ENCODE measurements around the gene RHBDD3.

Gene RHBDD3

DNA sequence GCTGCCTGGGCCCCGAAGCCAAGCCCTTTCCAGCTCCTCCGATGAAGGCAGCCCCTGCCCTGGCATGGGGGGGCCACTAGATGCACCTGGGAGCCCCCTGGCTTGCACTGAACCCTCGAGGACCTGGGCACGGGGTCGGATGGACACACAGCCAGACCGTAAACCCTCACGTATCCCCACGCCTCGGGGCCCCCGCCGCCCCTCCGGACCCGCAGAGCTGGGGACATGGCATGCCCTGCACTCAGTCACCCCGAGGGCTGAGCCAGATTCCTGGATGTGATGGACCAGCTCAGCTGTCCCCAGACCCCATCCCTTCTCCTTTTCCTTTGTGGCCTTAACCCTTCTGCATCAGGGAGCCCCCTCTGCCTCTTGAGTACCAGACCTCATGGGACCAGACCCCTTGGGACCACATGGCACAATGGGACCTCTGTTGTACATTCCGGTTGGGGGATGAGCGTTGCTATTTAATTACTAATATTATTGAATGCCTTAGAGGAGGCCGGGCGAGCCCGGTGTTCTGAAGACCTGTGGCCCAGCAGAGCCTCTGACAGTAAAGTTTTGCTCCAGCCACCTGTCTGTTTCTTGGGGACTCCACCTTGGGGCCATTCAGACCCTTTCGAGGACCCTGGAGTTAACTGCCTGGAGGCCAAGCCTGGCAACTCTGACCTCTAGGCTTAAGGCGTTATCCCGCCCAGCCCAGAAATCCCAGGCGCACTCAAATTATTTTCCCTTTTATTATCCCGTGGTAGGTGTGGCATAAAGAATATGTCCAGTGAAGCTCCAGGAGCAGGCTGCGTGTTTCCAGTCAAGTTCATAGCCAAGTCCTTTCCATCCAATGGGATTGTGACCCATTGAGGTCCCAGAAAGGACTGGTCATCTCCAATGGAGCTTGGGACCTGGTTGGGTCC is 44.7 kb upstream of the RHBDD3 start:
- Histone ChIP-seq H3K4me3 (ENCODE audit: low read length) (no peak overlapping the region), H3K36me3 (replicated peaks; ENCODE audit: low read depth, low read length) (no peaks in the 10 kb centered on the region), H3K4me2 (ENCODE audit: low read length) (no peak overlapping the region), H3K4me1 (ENCODE audit: low read length) (no peaks in the 10 kb centered on the region), H3K9ac (ENCODE audit: low read length) (no peak overlapping the region), H3K9me3 (ENCODE audit: insufficient read depth, low read length) (no peaks in the 10 kb centered on the region), H3K79me2 (ENCODE audit: low read length) (no peaks in the 10 kb centered on the region), H3K27me3 (ENCODE audit: low read depth, low read length) (no peaks in the 10 kb centered on the region), H2AFZ (ENCODE audit: low read depth, low read length) (no peak overlapping the region), H3K27ac (ENCODE audit: low read length) (no peak overlapping the region), H4K20me1 (ENCODE audit: insufficient read depth, low read length) (no peaks in the 10 kb centered on the region)
- TF ChIP-seq EZH2phosphoT487 (IDR thresholded peaks at IDR 0.05; ENCODE audit: low read depth), result no peak
- TF ChIP-seq, protein P1, sequence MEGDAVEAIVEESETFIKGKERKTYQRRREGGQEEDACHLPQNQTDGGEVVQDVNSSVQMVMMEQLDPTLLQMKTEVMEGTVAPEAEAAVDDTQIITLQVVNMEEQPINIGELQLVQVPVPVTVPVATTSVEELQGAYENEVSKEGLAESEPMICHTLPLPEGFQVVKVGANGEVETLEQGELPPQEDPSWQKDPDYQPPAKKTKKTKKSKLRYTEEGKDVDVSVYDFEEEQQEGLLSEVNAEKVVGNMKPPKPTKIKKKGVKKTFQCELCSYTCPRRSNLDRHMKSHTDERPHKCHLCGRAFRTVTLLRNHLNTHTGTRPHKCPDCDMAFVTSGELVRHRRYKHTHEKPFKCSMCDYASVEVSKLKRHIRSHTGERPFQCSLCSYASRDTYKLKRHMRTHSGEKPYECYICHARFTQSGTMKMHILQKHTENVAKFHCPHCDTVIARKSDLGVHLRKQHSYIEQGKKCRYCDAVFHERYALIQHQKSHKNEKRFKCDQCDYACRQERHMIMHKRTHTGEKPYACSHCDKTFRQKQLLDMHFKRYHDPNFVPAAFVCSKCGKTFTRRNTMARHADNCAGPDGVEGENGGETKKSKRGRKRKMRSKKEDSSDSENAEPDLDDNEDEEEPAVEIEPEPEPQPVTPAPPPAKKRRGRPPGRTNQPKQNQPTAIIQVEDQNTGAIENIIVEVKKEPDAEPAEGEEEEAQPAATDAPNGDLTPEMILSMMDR (IDR thresholded peaks at IDR 0.05; ENCODE audit: low read depth, low read length), result no peak

DNA sequence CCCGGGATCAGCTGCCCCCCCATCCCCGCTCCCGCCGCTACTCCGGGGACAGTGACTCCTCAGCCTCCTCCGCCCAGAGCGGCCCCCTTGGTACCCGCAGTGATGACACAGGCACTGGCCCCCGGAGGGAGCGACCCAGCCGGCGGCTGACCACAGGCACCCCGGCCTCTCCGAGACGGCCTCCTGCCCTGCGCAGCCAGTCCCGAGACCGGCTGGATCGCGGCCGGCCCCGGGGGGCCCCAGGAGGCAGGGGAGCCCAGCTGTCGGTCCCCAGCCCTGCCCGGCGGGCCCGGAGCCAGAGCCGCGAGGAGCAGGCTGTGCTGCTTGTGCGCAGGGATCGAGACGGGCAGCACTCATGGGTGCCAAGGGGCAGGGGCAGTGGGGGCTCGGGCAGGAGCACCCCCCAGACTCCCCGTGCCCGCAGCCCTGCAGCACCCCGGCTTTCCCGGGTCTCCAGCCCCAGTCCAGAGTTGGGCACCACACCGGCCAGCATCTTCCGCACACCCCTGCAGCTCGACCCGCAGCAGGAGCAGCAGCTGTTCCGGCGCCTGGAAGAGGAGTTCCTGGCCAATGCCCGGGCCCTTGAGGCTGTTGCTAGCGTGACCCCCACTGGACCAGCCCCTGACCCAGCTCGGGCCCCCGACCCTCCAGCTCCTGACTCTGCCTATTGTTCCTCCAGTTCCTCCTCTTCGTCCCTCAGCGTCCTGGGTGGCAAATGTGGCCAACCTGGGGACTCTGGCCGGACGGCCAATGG is 43.9 kb upstream of the RHBDD3 start:
- no peak overlapping the region for H2AFZ ChIP-seq (ENCODE audit: low read depth, low read length)
- no peaks in the 10 kb centered on the region for H3K9me3 ChIP-seq (ENCODE audit: insufficient read depth, low read length)
- peaks cover under 1% of the 10 kb centered on the region; the same call in 1 of the 2 replicates for H3K27me3 ChIP-seq (ENCODE audit: low read depth, low read length)
- no peak overlapping the region for H3K4me3 ChIP-seq (ENCODE audit: low read length)
- no peaks in the 10 kb centered on the region for H3K79me2 ChIP-seq (ENCODE audit: low read length)
- no peak overlapping the region for H3K4me2 ChIP-seq (ENCODE audit: low read length)
- H3K9ac ChIP-seq (ENCODE audit: low read length), result no peak overlapping the region
- H3K36me3 ChIP-seq (replicated peaks; ENCODE audit: low read depth, low read length), result no peaks in the 10 kb centered on the region
- no peaks in the 10 kb centered on the region; the same call in 1 of the 2 replicates for H3K4me1 ChIP-seq (ENCODE audit: low read length)
- H3K27ac ChIP-seq (ENCODE audit: low read length), result no peak overlapping the region
- H4K20me1 ChIP-seq (ENCODE audit: insufficient read depth, low read length), result no peaks in the 10 kb centered on the region
- no peak for TF ChIP-seq EZH2phosphoT487 (IDR thresholded peaks at IDR 0.05; ENCODE audit: low read depth)
- TF ChIP-seq, protein P1 (IDR thresholded peaks at IDR 0.05; ENCODE audit: low read depth, low read length), result no peak

DNA sequence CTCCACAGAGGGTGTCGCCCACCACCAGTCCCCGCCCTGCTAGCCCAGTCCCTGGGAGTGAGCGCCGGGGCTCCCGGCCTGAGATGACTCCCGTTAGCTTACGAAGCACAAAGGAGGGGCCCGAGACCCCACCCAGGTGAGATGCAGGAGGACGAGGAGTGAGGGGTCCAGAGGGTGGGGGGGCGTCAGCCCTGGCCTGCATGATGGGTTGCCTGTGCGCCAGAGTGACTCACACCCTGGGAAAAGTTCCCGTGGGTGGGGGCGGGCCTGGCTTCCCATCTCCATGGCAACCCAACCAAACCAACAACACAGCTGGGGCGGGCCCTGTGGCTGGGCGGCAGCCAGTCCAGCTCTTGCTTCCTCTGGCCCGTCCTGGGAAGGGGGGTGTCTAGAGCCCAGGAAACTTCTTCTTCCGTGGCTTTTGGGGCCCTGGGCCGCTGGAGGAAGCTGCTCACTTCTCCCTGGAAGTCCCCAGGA is 43.1 kb upstream of the RHBDD3 start:
- H3K79me2 ChIP-seq (ENCODE audit: low read length), result no peaks in the 10 kb centered on the region
- H3K4me1 ChIP-seq (ENCODE audit: low read length), result peaks cover 4% of the 10 kb centered on the region; the same call in 1 of the 2 replicates
- TF ChIP-seq EZH2phosphoT487 (IDR thresholded peaks at IDR 0.05; ENCODE audit: low read depth), result no peak
- TF ChIP-seq, protein P1 (IDR thresholded peaks at IDR 0.05; ENCODE audit: low read depth, low read length), result no peak
- no peaks in the 10 kb centered on the region for H3K9me3 ChIP-seq (ENCODE audit: insufficient read depth, low read length)
- H3K36me3 ChIP-seq (replicated peaks; ENCODE audit: low read depth, low read length), result no peaks in the 10 kb centered on the region
- H3K27ac ChIP-seq (ENCODE audit: low read length), result no peak overlapping the region
- no peak overlapping the region for H3K4me3 ChIP-seq (ENCODE audit: low read length)
- no peak overlapping the region for H3K4me2 ChIP-seq (ENCODE audit: low read length)
- H2AFZ ChIP-seq (ENCODE audit: low read depth, low read length), result no peak overlapping the region
- no peak overlapping the region for H3K9ac ChIP-seq (ENCODE audit: low read length)
- peaks cover 5% of the 10 kb centered on the region; the same call in 1 of the 2 replicates for H3K27me3 ChIP-seq (ENCODE audit: low read depth, low read length)
- no peaks in the 10 kb centered on the region for H4K20me1 ChIP-seq (ENCODE audit: insufficient read depth, low read length)
